T-helper 17 cell (primary cell): Measurements from ENCODE around the gene ASXL1. TPM values are rescaled to one million over a fixed set of nuclear protein-coding genes. Genes with fewer than 3 reads are reported as not detected.
"Not testable (repeated sequence)": the region's sequence is repeated elsewhere in the genome, so short reads cannot be mapped to it uniquely, and the experiment has no call there.

Experiments used
- ATAC-seq: fragments of 150-1000 bp; cut with Tn5 transposase; 2 replicates; pipeline ENCODE4 v1.10.0; 2021; ENCODE audit warnings: mild to moderate bottlenecking, moderate library complexity
- DNase-seq, 3 donors: peaks; one replicate each; pipeline versions ENCODE4 v3.0.0 to v3.0.0-alpha.2; 2020 to 2021
- H3K9me3 ChIP-seq: one replicate; pipeline ENCODE4 v1.7.0; 2013; ENCODE audit warnings: low read length, mild to moderate bottlenecking; ENCODE audit not compliant: control insufficient read depth, poor library complexity, severe bottlenecking
- H3K27ac Mint-ChIP-seq: one replicate; pipeline ENCODE4 v1.8.0; 2022; ENCODE audit warnings: mild to moderate bottlenecking, moderate library complexity, mixed read lengths
- H3K27me3 Mint-ChIP-seq: one replicate; pipeline ENCODE4 v1.8.0; 2022; ENCODE audit warnings: mixed read lengths
- H3K36me3 Mint-ChIP-seq: one replicate; pipeline ENCODE4 v1.8.0; 2022; ENCODE audit warnings: low read depth, mixed read lengths
- H3K4me1 Mint-ChIP-seq: one replicate; pipeline ENCODE4 v1.8.0; 2022; ENCODE audit warnings: mild to moderate bottlenecking, mixed read lengths
- H3K4me3 Mint-ChIP-seq: one replicate; pipeline ENCODE4 v1.8.0; 2022; ENCODE audit warnings: mild to moderate bottlenecking, moderate library complexity, mixed read lengths
- total RNA-seq, 4 donors: library from RNA in 2 of 4; stranded (reverse) in 2 of 4; gene quantifications; one replicate each; pipeline ENCODE4 v1.2.3 and lab custom pipeline; 2022 to 2026

The ASXL1 gene
- total RNA-seq, 2 donors from 2014 or later = 198 to 207 TPM

GRCh38 chr20:32327087-32327681 lies 30.9 kb upstream of the ASXL1 start:
- H3K9me3 ChIP-seq = no peaks in the 10 kb centered on the region
- no peak for DNase-seq
- peaks cover 6% of the 10 kb centered on the region for H3K36me3 Mint-ChIP-seq
- H3K27me3 Mint-ChIP-seq = no peaks in the 10 kb centered on the region
- no peak for ATAC-seq
- H3K4me1 Mint-ChIP-seq = peaks cover 4% of the 10 kb centered on the region
- H3K4me3 Mint-ChIP-seq = no peak overlapping the region
- peak overlapping the region; percentile 39 for H3K27ac Mint-ChIP-seq

DNA sequence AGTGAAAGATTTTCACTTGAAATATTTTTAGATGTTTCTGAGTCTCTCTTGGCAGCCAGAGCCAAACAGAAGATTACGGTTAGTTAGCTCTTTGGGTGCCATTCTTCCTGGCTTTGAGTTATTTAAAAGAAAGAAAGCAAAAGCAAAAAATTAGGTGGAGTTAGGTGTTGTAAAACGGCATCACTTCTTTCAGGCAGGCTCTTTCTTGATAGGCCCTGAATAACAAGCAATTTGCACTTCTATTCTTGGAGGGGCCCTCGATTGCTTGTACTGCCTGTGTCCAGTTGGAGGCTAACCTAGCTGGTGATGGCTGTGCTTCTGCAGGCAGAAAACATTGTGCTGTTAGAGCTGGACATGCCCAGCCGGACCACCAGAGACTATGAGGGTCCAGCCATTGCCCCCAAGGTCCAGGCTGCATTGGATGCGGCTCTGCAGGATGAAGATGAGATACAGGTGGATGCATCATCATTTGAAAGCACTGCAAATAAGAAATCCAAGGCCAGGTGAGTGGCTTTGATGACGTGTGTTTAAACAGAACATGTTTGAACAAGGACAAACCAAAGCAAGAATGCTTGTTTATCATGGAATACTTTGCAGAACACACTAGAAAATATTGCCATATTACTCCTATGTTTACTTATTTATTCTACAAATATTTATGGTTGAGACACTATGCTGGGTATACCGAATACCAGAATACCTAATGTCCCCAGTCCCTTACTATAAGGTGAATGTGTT lies 28.1 kb upstream of the ASXL1 start:
- Mint-ChIP-seq H3K27ac (no peak overlapping the region), H3K4me3 (no peak overlapping the region), H3K27me3 (no peaks in the 10 kb centered on the region), H3K36me3 (peaks cover 7% of the 10 kb centered on the region), H3K4me1 (peaks cover 25% of the 10 kb centered on the region)
- no peak for DNase-seq
- no peaks in the 10 kb centered on the region for H3K9me3 ChIP-seq
- no peak for ATAC-seq

- Mint-ChIP-seq H3K27ac (no peak overlapping the region), H3K4me1 (peaks cover 25% of the 10 kb centered on the region), H3K36me3 (peaks cover 7% of the 10 kb centered on the region), H3K27me3 (no peaks in the 10 kb centered on the region), H3K4me3 (no peak overlapping the region)
- no peak for DNase-seq
- no peaks in the 10 kb centered on the region for H3K9me3 ChIP-seq
- no peak for ATAC-seq
Observed at GRCh38 chr20:32330555-32330897, 27.6 kb upstream of the ASXL1 start.

DNA sequence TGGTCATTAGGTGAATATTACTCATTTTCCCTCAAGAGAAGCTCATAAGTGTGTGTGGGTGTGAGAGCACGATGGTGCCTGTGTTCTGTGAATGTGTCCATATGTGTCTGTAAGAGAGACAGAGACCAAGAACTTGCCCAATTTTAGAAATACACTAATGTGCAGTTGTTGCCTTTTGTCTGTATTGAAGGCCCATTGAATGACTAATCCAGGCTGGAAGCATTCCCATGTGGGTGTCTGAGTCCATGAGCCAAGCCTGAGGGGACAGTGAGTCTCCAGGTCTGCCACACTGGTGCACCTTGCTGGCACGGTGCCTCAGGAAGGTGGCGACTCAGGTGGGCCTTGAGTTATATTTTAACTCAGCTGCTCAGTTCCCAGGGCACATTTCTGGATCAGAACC lies 25.5 kb upstream of the ASXL1 start:
- Mint-ChIP-seq H3K27me3 (no peaks in the 10 kb centered on the region), H3K27ac (peak overlapping the region; percentile 89), H3K36me3 (peaks cover 7% of the 10 kb centered on the region), H3K4me3 (no peak overlapping the region), H3K4me1 (peaks cover 29% of the 10 kb centered on the region)
- ATAC-seq = no peak
- DNase-seq = no peak
- no peaks in the 10 kb centered on the region for H3K9me3 ChIP-seq

DNA sequence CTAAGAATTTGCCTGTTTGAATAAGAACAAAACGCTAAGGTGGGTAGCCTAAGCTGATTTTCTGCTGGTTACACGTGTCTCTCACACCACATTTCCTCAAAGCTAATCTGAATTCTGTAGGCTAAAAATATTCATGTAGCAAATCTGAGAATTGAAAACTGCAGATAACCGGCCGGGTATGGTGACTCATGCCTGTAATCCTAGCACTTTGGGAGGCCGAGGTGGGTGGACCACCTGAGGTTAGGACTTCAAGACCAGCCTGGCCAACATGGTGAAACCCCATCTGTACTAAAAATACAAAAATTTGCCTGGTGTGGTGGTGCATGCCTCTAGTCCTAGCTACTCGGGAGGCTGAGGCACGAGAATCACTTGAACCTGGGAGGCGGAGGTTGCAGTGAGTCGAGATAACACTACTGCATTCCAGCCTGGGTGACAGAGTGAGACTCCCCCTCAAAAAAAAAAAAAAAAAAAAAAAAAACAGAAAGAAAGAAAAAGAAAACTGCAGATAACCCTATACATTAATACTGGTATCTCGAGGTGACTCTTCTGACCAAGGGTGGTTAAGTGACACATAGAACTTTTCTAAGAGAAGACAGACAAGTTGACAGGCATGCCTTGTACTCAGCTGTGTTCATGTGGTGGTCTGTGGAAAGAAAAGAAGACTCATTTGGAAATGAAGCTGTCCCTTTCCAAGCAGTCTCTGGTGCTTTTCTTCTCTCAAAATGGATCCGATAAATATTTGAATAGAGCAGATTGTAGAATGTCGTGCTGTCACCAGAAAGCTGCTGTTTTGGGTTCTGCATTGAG lies 24.7 kb upstream of the ASXL1 start:
- H3K9me3 ChIP-seq = no peaks in the 10 kb centered on the region
- Mint-ChIP-seq H3K4me1 (peaks cover 29% of the 10 kb centered on the region), H3K36me3 (peaks cover 7% of the 10 kb centered on the region), H3K4me3 (peak overlapping the region; percentile 83), H3K27me3 (no peaks in the 10 kb centered on the region), H3K27ac (peak overlapping the region; percentile 89)
- peak; percentile 16 for ATAC-seq
- no peak for DNase-seq

DNA sequence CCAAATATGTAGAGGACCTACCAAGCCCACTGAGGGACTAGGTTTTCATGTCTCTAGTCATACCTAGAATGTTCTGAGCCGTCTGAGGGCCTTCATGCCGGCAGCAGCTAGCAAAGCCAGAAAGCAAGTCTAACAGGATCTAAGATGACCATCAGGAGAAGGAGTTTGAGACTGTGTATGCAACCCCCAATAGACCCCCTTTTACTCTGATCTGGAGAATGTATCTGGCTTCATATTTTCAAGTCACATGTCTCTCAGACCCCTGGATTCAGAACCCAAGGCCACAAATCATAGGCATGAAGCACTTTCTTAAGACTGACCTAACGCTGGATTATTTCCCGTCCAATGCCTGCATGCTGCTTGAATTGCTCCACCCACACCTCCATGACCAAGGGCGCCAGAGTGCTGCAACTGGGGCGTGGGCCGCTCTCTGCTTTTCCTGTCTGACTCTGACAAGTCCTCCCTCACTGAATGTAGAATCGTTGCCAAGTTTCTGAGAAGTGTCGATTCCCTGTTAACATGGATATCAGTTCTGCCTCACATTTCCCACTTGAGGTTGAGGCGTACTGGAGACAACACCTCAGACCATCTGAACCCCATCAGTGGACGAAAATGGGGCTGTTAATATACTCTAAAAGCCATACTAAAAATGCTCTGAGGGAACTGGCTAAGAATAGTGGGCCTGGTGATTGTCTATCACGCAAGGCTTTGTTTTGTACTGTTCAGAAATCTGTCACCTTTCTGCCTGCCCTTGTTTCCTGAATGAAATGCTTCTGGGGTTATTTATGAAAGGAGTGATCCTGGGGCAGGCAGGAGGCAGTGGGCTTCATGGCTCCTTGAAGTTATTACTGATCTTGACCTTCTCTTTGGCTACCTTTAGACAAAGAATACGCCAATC lies 23.9 kb upstream of the ASXL1 start:
- ATAC-seq (peak; percentile 89), DNase-seq (peak; percentile 27 to 35 (median 28))
- H3K27ac Mint-ChIP-seq = peak overlapping the region; percentile 89
- no peaks in the 10 kb centered on the region for H3K9me3 ChIP-seq
- no peaks in the 10 kb centered on the region for H3K27me3 Mint-ChIP-seq
- peak overlapping the region; percentile 83 for H3K4me3 Mint-ChIP-seq
- peaks cover 7% of the 10 kb centered on the region for H3K36me3 Mint-ChIP-seq
- peaks cover 29% of the 10 kb centered on the region for H3K4me1 Mint-ChIP-seq

DNA sequence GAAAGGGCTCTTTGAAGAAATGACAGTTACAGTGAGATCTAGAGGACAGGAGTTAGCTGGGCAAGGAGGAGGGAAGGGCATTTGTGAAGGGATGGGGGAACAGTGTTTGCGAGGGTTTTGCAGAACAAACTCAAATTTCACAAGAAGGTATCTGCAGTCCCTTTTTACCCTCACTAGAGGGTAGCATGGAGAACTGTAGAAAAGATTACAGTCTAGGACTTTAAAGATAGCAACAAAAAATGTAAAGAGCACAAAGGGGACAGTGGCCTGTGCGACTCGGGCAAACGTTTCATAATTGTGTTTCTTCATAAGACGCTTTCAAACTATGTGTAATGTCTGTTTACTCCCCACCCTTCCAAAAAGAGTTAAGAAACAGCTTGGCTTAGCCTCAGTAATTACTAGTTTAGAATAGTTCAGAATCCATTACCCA lies 21.2 kb upstream of the ASXL1 start:
- DNase-seq = no peak
- ATAC-seq = peak; percentile 45
- H3K27me3 Mint-ChIP-seq = no peaks in the 10 kb centered on the region
- peak overlapping the region; percentile 59 for H3K27ac Mint-ChIP-seq
- no peak overlapping the region for H3K4me3 Mint-ChIP-seq
- H3K36me3 Mint-ChIP-seq = peaks cover 6% of the 10 kb centered on the region
- H3K4me1 Mint-ChIP-seq = peaks cover 34% of the 10 kb centered on the region
- H3K9me3 ChIP-seq = no peaks in the 10 kb centered on the region

- no peak for DNase-seq
- H3K9me3 ChIP-seq = no peaks in the 10 kb centered on the region
- Mint-ChIP-seq H3K4me3 (no peak overlapping the region), H3K4me1 (peaks cover 25% of the 10 kb centered on the region), H3K27ac (no peak overlapping the region), H3K27me3 (no peaks in the 10 kb centered on the region), H3K36me3 (peaks cover 2% of the 10 kb centered on the region)
- no peak for ATAC-seq
Observed at GRCh38 chr20:32337937-32338661, 20.0 kb upstream of the ASXL1 start.

- no peak for ATAC-seq
- Mint-ChIP-seq H3K27ac (no peak overlapping the region), H3K27me3 (no peaks in the 10 kb centered on the region), H3K36me3 (peaks cover 2% of the 10 kb centered on the region), H3K4me1 (peaks cover 23% of the 10 kb centered on the region), H3K4me3 (no peak overlapping the region)
- no peaks in the 10 kb centered on the region for H3K9me3 ChIP-seq
- DNase-seq = no peak
Observed at GRCh38 chr20:32338665-32339064, 19.5 kb upstream of the ASXL1 start.

GRCh38 chr20:32339116-32339515 lies 19.0 kb upstream of the ASXL1 start:
- ATAC-seq (no peak), DNase-seq (no peak)
- H3K4me1 Mint-ChIP-seq = peaks cover 19% of the 10 kb centered on the region
- H3K4me3 Mint-ChIP-seq = no peak overlapping the region
- H3K9me3 ChIP-seq = no peaks in the 10 kb centered on the region
- no peak overlapping the region for H3K27ac Mint-ChIP-seq
- H3K36me3 Mint-ChIP-seq = peaks cover 2% of the 10 kb centered on the region
- no peaks in the 10 kb centered on the region for H3K27me3 Mint-ChIP-seq

DNA sequence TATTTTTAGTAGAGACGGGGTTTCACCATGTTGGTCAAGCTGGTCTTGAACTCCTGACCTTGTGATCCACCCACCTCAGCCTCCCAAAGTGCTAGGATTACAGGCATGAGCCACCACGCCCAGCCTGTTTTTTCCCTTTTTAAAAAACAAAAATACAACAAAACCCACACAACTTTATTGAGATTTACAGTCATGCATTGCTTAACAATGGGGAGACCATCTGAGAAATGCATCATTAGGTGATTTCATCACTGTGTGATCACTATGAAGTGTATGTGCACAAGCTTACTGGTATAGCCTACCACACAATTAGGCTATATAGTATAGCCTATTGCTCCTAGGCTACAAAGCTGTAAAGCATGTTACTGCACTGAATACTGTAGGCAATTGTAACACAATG lies 17.1 kb upstream of the ASXL1 start:
- not testable (repeated sequence) for H3K9me3 ChIP-seq, ATAC-seq, H3K27me3 Mint-ChIP-seq, DNase-seq, H3K27ac Mint-ChIP-seq, H3K36me3 Mint-ChIP-seq, H3K4me3 Mint-ChIP-seq
- peaks cover 11% of the 10 kb centered on the region for H3K4me1 Mint-ChIP-seq

- Mint-ChIP-seq H3K27ac (no peak overlapping the region), H3K4me1 (peaks cover 7% of the 10 kb centered on the region), H3K36me3 (peaks cover 2% of the 10 kb centered on the region), H3K27me3 (no peaks in the 10 kb centered on the region), H3K4me3 (no peak overlapping the region)
- no peak for ATAC-seq
- H3K9me3 ChIP-seq = no peaks in the 10 kb centered on the region
- no peak for DNase-seq
Observed at GRCh38 chr20:32343439-32343838, 14.7 kb upstream of the ASXL1 start.
